SU-DHL-6 (cell line): ENCODE data around the gene BAIAP3.

Source experiments
- H2AFZ ChIP-seq: fragments of 200-600 bp; sonication (generic); 2 replicates; pipeline ENCODE4 v1.6.1; 2014; ENCODE audit warnings: low read depth, mild to moderate bottlenecking, moderate library complexity, mixed read lengths, antibody characterized with exemption, low read length; ENCODE audit not compliant: severe bottlenecking
- H3F3A ChIP-seq: fragments of 200-600 bp; shearing (Covaris generic); 2 replicates; pipeline ENCODE4 v1.6.0; 2016; ENCODE audit warnings: antibody characterized with exemption, mild to moderate bottlenecking; ENCODE audit not compliant: insufficient read depth
- H3K27ac ChIP-seq: fragments of 200-600 bp; sonication (generic); 2 replicates; pipeline ENCODE4 v1.5.1; 2016; ENCODE audit warnings: low read depth, mild to moderate bottlenecking, low read length, moderate library complexity, mixed read lengths
- H3K27me3 ChIP-seq: fragments of 200-600 bp; sonication (generic), shearing (Covaris generic); 2 replicates; pipeline ENCODE4 v1.6.0; 2014; ENCODE audit warnings: mild to moderate bottlenecking, low read length
- H3K36me3 ChIP-seq: fragments of 200-600 bp; sonication (generic); 2 replicates; pipeline ENCODE4 v1.6.1; 2014; ENCODE audit warnings: mild to moderate bottlenecking, low read length, mixed read lengths
- H3K4me2 ChIP-seq: fragments of 300-600, 200-600 bp; shearing (Covaris generic), sonication (generic); 2 replicates; pipeline ENCODE4 v1.6.0; 2014; ENCODE audit warnings: low read length, low read depth, mild to moderate bottlenecking; ENCODE audit not compliant: poor library complexity, severe bottlenecking
- H3K4me3 ChIP-seq: fragments of 200-600 bp; sonication (generic); 2 replicates; pipeline ENCODE4 v1.5.1; 2014; ENCODE audit warnings: antibody characterized with exemption, low read length, mild to moderate bottlenecking, mixed read lengths; ENCODE audit not compliant: insufficient read depth, poor library complexity, severe bottlenecking
- H3K79me2 ChIP-seq: fragments of 200-600 bp; sonication (generic); 2 replicates; pipeline ENCODE4 v1.6.1; 2014; ENCODE audit warnings: mild to moderate bottlenecking, low read length, moderate library complexity; ENCODE audit not compliant: insufficient read depth
- H3K9ac ChIP-seq: fragments of 200-600 bp; sonication (generic); 2 replicates; pipeline ENCODE4 v1.7.0; 2014; ENCODE audit warnings: mild to moderate bottlenecking, low read length
- H3K9me2 ChIP-seq: fragments of 200-600 bp; sonication (generic); replicated peaks from 2 replicates; pipeline ENCODE4 v1.6.1; 2014; ENCODE audit warnings: low read length; ENCODE audit not compliant: insufficient read depth
- H3K9me3 ChIP-seq: fragments of 200-600 bp; sonication (generic); 2 replicates; pipeline ENCODE4 v1.6.1; 2014; ENCODE audit warnings: low read length, mixed read lengths; ENCODE audit not compliant: insufficient read depth
- H4K20me1 ChIP-seq: fragments of 200-600 bp; sonication (generic); 2 replicates; pipeline ENCODE4 v1.6.1; 2014; ENCODE audit warnings: low read depth, mild to moderate bottlenecking, antibody characterized with exemption, low read length, moderate library complexity, mixed read lengths
- CTCF ChIP-seq: fragments of 200-600 bp; sonication (generic); IDR thresholded peaks from one replicate; pipeline ENCODE4 v1.5.1; 2017; ENCODE audit warnings: antibody characterized with exemption, mild to moderate bottlenecking, low read length, moderate library complexity; ENCODE audit not compliant: insufficient read depth, poor library complexity, severe bottlenecking
- EZH2phosphoT487 ChIP-seq: fragments of 200-600 bp; sonication (generic), shearing (Covaris generic); conservative IDR thresholded peaks from 2 replicates; pipeline ENCODE4 v1.6.1; 2018; ENCODE audit warnings: mild to moderate bottlenecking, antibody characterized with exemption, low read length, moderate library complexity, mixed read lengths

BAIAP3 gene

GRCh38 chr16:1380195-1380594 is 46.8 kb downstream of the BAIAP3 start:
- H4K20me1 ChIP-seq, result no peaks in the 10 kb centered on the region
- H3K4me3 ChIP-seq, result peak overlapping the region; percentile 52
- H3K9me3 ChIP-seq, result no peaks in the 10 kb centered on the region
- H3K9ac ChIP-seq, result peak overlapping the region; percentile 79
- no peaks in the 10 kb centered on the region for H3K27me3 ChIP-seq
- no peaks in the 10 kb centered on the region for H3K9me2 ChIP-seq
- H3K27ac ChIP-seq, result no peak overlapping the region
- H3F3A ChIP-seq, result no peaks in the 10 kb centered on the region
- H3K36me3 ChIP-seq, result no peaks in the 10 kb centered on the region
- peak overlapping the region; percentile 83 for H2AFZ ChIP-seq
- TF ChIP-seq CTCF (no peak), EZH2phosphoT487 (no peak)
- peak overlapping the region; percentile 57 for H3K4me2 ChIP-seq
- peaks cover 11% of the 10 kb centered on the region; the same call in 1 of the 2 replicates for H3K79me2 ChIP-seq

GRCh38 chr16:1381612-1382406 is 48.4 kb downstream of the BAIAP3 start:
- H3F3A ChIP-seq, result no peaks in the 10 kb centered on the region
- TF ChIP-seq CTCF (no peak), EZH2phosphoT487 (no peak)
- no peak overlapping the region for H3K4me2 ChIP-seq
- H3K27ac ChIP-seq, result no peak overlapping the region
- no peak overlapping the region for H2AFZ ChIP-seq
- no peaks in the 10 kb centered on the region for H3K9me2 ChIP-seq
- no peak overlapping the region for H3K4me3 ChIP-seq
- peaks cover 11% of the 10 kb centered on the region; the same call in 1 of the 2 replicates for H3K79me2 ChIP-seq
- H3K9ac ChIP-seq, result no peak overlapping the region
- H3K9me3 ChIP-seq, result no peaks in the 10 kb centered on the region
- H3K27me3 ChIP-seq, result no peaks in the 10 kb centered on the region
- no peaks in the 10 kb centered on the region for H3K36me3 ChIP-seq
- H4K20me1 ChIP-seq, result no peaks in the 10 kb centered on the region

GRCh38 chr16:1383556-1383955 is 50.1 kb downstream of the BAIAP3 start:
- H3K27ac ChIP-seq, result no peak overlapping the region
- H3K36me3 ChIP-seq, result no peaks in the 10 kb centered on the region
- no peak for TF ChIP-seq CTCF
- no peak for TF ChIP-seq EZH2phosphoT487
- no peaks in the 10 kb centered on the region for H3K9me3 ChIP-seq
- H3K4me2 ChIP-seq, result no peak overlapping the region
- no peaks in the 10 kb centered on the region for H4K20me1 ChIP-seq
- H3K79me2 ChIP-seq, result peaks cover 5% of the 10 kb centered on the region; the same call in 1 of the 2 replicates
- no peaks in the 10 kb centered on the region for H3K9me2 ChIP-seq
- no peaks in the 10 kb centered on the region for H3K27me3 ChIP-seq
- H2AFZ ChIP-seq, result no peak overlapping the region
- H3K9ac ChIP-seq, result no peak overlapping the region
- H3F3A ChIP-seq, result no peaks in the 10 kb centered on the region
- no peak overlapping the region for H3K4me3 ChIP-seq
